ENCODE measurements around the gene RNU5B-1.

- no peak for TF ChIP-seq CTCF (IDR thresholded peaks at IDR 0.05; ENCODE audit: poor library complexity)
- TF ChIP-seq EZH2phosphoT487 (IDR thresholded peaks at IDR 0.05; ENCODE audit: low read depth, severe bottlenecking, unreplicated experiment): no peak
Observed at GRCh38 chr15:65326117-65326526, 21.6 kb downstream of the RNU5B-1 start.
